ENCODE measurements around the gene ODF4.
"Not testable (repeated sequence)": the region's sequence is repeated elsewhere in the genome, so short reads cannot be mapped to it uniquely, and the experiment has no call there.

Gene ODF4

DNA sequence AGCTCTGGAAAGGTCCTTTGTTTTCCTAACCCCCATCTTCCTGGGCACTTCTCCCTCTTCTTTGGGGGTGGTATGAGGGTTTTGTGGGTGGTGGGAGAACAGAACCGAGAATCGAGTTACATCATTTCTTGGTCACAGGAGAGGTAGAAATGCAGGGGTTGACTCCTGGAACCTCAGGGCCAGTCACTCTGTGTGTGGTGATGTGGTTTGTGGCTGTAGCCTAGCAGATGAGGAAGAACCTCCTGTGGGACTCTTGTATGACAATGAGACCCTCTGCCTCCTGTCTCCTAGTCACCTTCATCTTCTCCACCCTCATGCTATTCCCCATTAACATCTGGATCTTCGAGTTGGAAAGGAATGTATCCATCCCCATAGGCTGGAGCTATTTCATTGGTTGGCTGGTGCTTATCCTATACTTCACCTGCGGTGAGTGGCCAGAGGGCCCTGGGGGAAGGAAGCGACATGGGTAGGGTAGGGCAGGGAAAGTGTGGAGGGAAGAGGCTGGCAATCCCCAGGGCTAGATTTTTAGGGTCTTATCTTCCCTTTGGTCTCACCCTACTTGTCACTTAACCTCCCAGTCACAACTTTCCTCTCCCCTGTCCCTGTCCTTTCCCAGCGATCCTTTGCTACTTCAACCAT is 5.5 kb downstream of the ODF4 start:
- ATAC-seq: no peak

GRCh38 chr17:8345951-8346665 is 6.5 kb downstream of the ODF4 start:
- H3K27me3 Mint-ChIP-seq: peaks cover 43% of the 10 kb centered on the region
- ATAC-seq: no peak

More for the DNA sequence above, 5.5 kb downstream of the ODF4 start:
- H3K27ac Mint-ChIP-seq: no peak overlapping the region
- peaks cover 38% of the 10 kb centered on the region for H3K27me3 Mint-ChIP-seq
- H3K4me3 Mint-ChIP-seq: no peak overlapping the region
- no peaks in the 10 kb centered on the region for H3K4me1 Mint-ChIP-seq
- no peaks in the 10 kb centered on the region for H3K36me3 Mint-ChIP-seq
- no peaks in the 10 kb centered on the region for H3K9me3 Mint-ChIP-seq

DNA sequence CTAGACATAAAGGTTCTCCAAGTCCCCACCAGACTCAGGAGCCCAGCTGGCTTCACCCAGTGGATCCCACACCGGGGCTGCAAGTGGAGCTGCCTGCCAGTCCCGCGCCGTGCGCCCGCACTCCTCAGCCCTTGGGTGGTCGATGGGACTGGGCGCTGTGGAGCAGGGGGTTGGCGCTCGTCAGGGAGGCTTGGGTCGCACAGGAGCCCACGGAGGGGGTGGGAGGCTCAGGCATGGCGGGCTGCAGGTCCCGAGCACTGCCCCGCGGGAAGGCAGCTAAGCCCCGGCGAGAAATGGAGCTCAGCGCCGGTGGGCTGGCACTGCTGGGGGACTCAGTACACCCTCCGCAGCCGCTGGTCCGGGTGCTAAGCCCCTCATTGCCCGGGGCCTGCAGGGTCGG is 7.4 kb downstream of the ODF4 start:
- H3K4me3 Mint-ChIP-seq, H3K27ac Mint-ChIP-seq, H3K9me3 Mint-ChIP-seq, H3K4me1 Mint-ChIP-seq, H3K36me3 Mint-ChIP-seq, ATAC-seq: not testable (repeated sequence)
- peaks cover 43% of the 10 kb centered on the region for H3K27me3 Mint-ChIP-seq

More at GRCh38 chr17:8345951-8346665, 6.5 kb downstream of the ODF4 start:
- Mint-ChIP-seq H3K4me1 (no peaks in the 10 kb centered on the region), H3K9me3 (no peaks in the 10 kb centered on the region), H3K27ac (no peak overlapping the region), H3K36me3 (no peaks in the 10 kb centered on the region), H3K4me3 (no peak overlapping the region)

DNA sequence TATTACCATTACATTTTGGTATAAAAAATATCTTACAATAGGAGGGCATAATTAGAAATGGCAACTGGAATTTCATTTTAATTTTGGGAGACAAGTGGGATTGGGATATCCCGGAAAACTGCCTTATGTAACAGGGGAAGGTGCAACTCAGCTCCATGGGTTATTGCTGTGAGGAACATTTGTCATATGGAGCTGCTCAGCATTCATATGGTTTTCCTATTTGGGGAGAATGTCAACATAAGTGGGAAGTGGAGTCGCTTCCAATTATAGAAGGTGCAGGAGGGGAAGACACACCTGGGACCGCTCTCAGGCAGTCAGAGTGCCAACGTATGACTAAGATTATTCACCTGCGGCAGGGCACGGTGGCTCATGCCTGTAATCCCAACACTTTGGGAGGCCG is 10.7 kb downstream of the ODF4 start:
- no peak overlapping the region for H3K27ac Mint-ChIP-seq
- H3K9me3 Mint-ChIP-seq: no peaks in the 10 kb centered on the region
- no peaks in the 10 kb centered on the region for H3K4me1 Mint-ChIP-seq
- no peak overlapping the region for H3K4me3 Mint-ChIP-seq
- H3K27me3 Mint-ChIP-seq: peaks cover 48% of the 10 kb centered on the region
- ATAC-seq: no peak
- H3K36me3 Mint-ChIP-seq: no peaks in the 10 kb centered on the region

- H3K4me1 Mint-ChIP-seq: no peaks in the 10 kb centered on the region
- ATAC-seq: no peak
These were observed 14.1 kb downstream of the ODF4 start for GRCh38 chr17:8353736-8354135.

GRCh38 chr17:8354236-8354635 is 14.6 kb downstream of the ODF4 start:
- H3K9me3 Mint-ChIP-seq: no peaks in the 10 kb centered on the region
- no peak overlapping the region for H3K27ac Mint-ChIP-seq
- no peaks in the 10 kb centered on the region for H3K4me1 Mint-ChIP-seq
- H3K4me3 Mint-ChIP-seq: no peak overlapping the region
- peaks cover 22% of the 10 kb centered on the region for H3K27me3 Mint-ChIP-seq
- no peak for ATAC-seq
- H3K36me3 Mint-ChIP-seq: peaks cover 7% of the 10 kb centered on the region

More at GRCh38 chr17:8353736-8354135, 14.1 kb downstream of the ODF4 start:
- Mint-ChIP-seq H3K27me3 (peaks cover 22% of the 10 kb centered on the region), H3K4me3 (no peak overlapping the region), H3K27ac (no peak overlapping the region), H3K9me3 (no peaks in the 10 kb centered on the region), H3K36me3 (peaks cover 4% of the 10 kb centered on the region)

DNA sequence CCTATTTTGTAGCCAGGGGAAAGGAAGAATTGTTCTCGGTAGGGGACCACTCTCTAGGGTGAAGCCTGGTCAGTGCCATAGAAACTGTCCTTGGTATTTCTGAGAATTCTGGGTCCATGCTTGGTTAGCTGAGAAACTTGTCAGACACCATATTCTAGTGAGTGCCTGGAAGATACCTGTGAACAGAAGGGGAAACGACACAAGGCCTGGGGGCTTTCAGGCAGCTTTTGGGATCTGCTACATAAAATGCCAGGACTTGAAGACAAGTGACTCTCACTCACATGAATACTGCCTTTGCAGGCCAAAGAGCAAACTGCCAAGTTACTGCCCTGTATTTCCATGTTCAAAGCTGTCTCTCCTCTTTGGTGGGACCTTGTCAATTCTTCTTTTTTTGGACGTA is 18.3 kb downstream of the ODF4 start:
- Mint-ChIP-seq H3K27me3 (peaks cover 9% of the 10 kb centered on the region), H3K4me3 (no peak overlapping the region), H3K9me3 (no peaks in the 10 kb centered on the region), H3K36me3 (peaks cover 7% of the 10 kb centered on the region), H3K27ac (no peak overlapping the region), H3K4me1 (no peaks in the 10 kb centered on the region)
- ATAC-seq: no peak

- no peak overlapping the region for H3K27ac Mint-ChIP-seq
- H3K4me1 Mint-ChIP-seq: no peaks in the 10 kb centered on the region
- H3K27me3 Mint-ChIP-seq: no peaks in the 10 kb centered on the region
- no peak for ATAC-seq
- no peak overlapping the region for H3K4me3 Mint-ChIP-seq
- peaks cover 7% of the 10 kb centered on the region for H3K36me3 Mint-ChIP-seq
- no peaks in the 10 kb centered on the region for H3K9me3 Mint-ChIP-seq
These were observed 20.1 kb downstream of the ODF4 start for GRCh38 chr17:8359769-8360168.

GRCh38 chr17:8360260-8360659 is 20.6 kb downstream of the ODF4 start:
- Mint-ChIP-seq H3K36me3 (peaks cover 7% of the 10 kb centered on the region), H3K4me3 (no peak overlapping the region), H3K4me1 (no peaks in the 10 kb centered on the region), H3K27me3 (no peaks in the 10 kb centered on the region), H3K27ac (no peak overlapping the region), H3K9me3 (no peaks in the 10 kb centered on the region)
- ATAC-seq: no peak

DNA sequence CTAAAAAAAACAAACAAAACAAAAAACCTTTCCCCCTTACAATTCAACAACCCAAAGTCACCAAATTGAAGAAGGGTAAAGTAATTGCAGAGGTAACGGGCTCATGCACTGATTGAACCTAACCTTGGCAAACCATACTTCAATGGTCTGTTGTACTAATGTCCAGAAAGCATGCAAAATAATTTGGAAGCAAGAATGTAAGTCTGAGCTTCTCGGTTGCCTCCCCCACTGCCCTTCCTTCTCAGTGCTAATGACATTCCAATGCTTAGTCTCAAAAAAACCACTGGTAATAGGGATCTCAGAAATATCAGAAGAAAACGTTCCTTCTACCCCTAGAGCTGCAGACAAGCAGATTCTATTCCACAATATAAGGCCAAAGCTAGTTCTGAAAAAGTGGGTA is 21.1 kb downstream of the ODF4 start:
- H3K4me1 Mint-ChIP-seq: no peaks in the 10 kb centered on the region
- H3K27ac Mint-ChIP-seq: no peak overlapping the region

DNA sequence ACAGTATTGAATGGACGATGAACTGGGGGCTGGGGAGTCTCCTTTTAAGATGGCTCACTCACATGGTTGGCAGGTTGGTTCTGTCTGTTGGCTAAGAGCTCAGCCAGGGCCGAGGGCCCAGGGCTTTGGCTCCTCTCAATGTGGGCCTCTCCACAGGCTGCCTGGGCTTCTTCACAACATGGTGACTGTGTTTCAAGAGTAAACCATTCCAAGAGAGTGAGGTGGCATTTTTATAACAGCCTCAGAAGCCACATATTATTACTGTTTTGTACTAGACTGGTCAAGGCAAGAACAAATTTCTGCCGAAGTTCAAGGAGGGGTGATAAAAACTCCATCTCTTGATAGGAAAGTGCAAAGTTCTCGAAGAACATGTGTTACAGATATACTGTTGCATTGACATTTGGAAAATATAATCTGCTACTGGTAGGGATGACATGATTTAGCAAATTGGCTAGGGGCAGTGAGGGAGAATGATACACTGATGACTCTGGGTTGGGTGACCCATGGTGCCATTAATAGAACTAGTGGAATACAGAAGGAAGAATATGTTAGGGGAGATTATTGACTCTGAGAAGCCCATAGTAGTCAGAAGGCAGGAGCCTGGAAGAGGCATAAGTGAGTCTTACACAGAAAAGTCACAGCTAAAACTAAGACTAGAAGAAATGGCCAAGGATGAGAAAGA is 23.2 kb downstream of the ODF4 start:
- Mint-ChIP-seq H3K9me3 (no peaks in the 10 kb centered on the region), H3K4me3 (no peak overlapping the region), H3K36me3 (peaks cover 7% of the 10 kb centered on the region), H3K27ac (no peak overlapping the region), H3K4me1 (no peaks in the 10 kb centered on the region), H3K27me3 (no peaks in the 10 kb centered on the region)
- no peak for ATAC-seq

More for the DNA sequence above, 21.1 kb downstream of the ODF4 start:
- Mint-ChIP-seq H3K27me3 (no peaks in the 10 kb centered on the region), H3K4me3 (no peak overlapping the region), H3K9me3 (no peaks in the 10 kb centered on the region), H3K36me3 (peaks cover 7% of the 10 kb centered on the region)
- ATAC-seq: no peak

DNA sequence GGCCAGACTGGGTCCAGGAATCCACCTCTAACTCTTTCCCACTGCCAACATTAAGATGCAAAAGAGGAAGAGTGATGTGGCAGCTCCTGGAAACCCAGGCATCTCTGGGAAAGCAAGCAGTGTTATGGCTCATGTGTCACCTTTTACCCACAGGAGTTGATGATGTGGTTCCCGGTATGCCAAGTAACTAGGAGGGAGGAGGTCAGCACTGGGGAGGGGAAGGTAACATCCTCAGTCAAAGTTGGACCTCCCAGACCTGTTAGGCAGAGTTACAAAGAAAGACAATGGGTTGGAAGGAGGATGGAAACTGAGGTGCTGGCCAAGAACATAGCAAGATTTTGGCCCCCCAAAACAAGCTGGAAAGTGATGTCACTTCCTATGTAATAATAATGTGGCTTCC is 25.5 kb downstream of the ODF4 start:
- Mint-ChIP-seq H3K4me1 (peaks cover 6% of the 10 kb centered on the region), H3K4me3 (no peak overlapping the region), H3K27ac (no peak overlapping the region), H3K27me3 (no peaks in the 10 kb centered on the region), H3K36me3 (peaks cover 20% of the 10 kb centered on the region), H3K9me3 (no peaks in the 10 kb centered on the region)
- no peak for ATAC-seq

DNA sequence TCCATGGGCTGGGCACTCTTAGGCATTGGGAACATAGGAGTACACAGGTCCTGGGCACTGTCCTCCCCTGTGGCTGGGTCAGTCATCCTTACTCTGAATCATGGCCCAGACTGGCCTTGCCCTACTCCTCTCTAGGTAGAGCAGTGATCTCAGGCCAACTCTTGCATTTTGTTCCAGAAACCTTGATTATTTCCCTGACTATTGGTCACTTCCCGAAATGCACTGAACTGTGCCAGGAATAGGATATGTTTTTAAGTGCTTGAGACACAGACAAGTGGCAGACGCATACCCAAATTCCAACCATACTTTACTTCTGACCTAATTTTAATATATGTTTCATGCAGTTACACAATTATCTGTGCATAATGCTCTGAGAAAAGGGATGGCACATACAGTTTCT is 26.6 kb downstream of the ODF4 start:
- Mint-ChIP-seq H3K4me1 (peaks cover 9% of the 10 kb centered on the region), H3K4me3 (no peak overlapping the region), H3K27me3 (no peaks in the 10 kb centered on the region), H3K36me3 (peaks cover 25% of the 10 kb centered on the region), H3K27ac (no peak overlapping the region), H3K9me3 (no peaks in the 10 kb centered on the region)
- no peak for ATAC-seq

DNA sequence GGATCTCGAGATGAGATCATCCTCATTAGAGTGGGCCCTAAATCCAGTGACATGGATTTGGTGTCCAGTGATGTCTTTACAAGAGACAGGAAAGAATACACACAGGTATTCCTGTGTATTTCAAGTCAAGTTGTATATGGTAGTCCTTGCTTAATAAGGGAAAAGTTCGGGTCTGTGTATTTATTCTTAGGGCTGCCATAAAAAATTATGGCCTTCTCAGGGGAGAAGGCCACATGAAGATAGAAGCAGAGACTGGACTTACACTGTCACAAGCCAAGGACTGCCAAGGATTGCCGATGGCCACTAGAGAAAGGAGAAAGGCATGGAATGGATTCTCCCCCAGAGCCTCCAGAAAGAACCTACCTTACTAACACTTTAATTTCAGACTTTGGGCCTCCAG is 28.6 kb downstream of the ODF4 start:
- Mint-ChIP-seq H3K36me3 (peaks cover 37% of the 10 kb centered on the region), H3K9me3 (no peaks in the 10 kb centered on the region), H3K27me3 (no peaks in the 10 kb centered on the region), H3K4me3 (no peak overlapping the region), H3K4me1 (peaks cover 12% of the 10 kb centered on the region), H3K27ac (no peak overlapping the region)
- no peak for ATAC-seq

DNA sequence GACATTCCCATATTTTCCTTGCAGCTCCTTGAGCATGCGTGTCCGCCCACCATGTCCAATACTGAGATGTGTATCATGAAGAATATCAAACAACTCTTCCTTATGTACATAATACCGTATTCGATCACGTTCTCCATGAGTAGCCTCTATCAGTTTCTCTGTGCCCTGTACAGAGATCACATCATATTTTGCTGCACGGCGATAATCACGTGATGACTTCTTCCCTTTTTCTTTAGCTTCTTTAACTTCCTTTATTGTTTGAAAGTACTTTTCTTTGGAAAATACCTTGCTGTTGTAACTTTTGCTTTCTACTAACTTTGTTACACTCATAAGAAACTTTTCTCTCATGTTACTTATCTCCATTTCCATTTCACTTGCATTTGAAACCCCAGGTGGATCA is 30.3 kb downstream of the ODF4 start:
- H3K36me3 Mint-ChIP-seq: peaks cover 39% of the 10 kb centered on the region
- no peak overlapping the region for H3K4me3 Mint-ChIP-seq
- ATAC-seq: no peak
- no peaks in the 10 kb centered on the region for H3K9me3 Mint-ChIP-seq
- H3K27me3 Mint-ChIP-seq: no peaks in the 10 kb centered on the region
- H3K27ac Mint-ChIP-seq: peak overlapping the region; percentile 57
- peaks cover 15% of the 10 kb centered on the region for H3K4me1 Mint-ChIP-seq

GRCh38 chr17:8371786-8372185 is 32.1 kb downstream of the ODF4 start:
- Mint-ChIP-seq H3K9me3 (no peaks in the 10 kb centered on the region), H3K27me3 (no peaks in the 10 kb centered on the region), H3K4me1 (peaks cover 28% of the 10 kb centered on the region), H3K4me3 (no peak overlapping the region), H3K27ac (no peak overlapping the region), H3K36me3 (peaks cover 50% of the 10 kb centered on the region)
- no peak for ATAC-seq

Measured in stimulated activated memory B cell treated with anti-CD40 and anti-IgM and Interleukin-4, amounts not matched to agents 10 μg/mL and 1 μg/mL and 100 μg/mL, for 72 hours (primary cell).